HEK293T (cell line): ENCODE results near the gene INTS3.
A peak's percentile ranks its signal among the peaks of the same experiment; 100 is the strongest.

Source experiments
- CTCF ChIA-PET: fragments of 350-600 bp; formaldehyde crosslinking; extraction: SDS; loops from one replicate; lab custom pipeline; 2021; ENCODE audit warnings: antibody characterized with exemption, inconsistent platforms; lab: Yijun Ruan, JAX
- POLR2A ChIA-PET: fragments of 350-600 bp; formaldehyde crosslinking; extraction: SDS; loops from one replicate; lab custom pipeline; 2020; ENCODE audit warnings: antibody characterized with exemption, inconsistent platforms; lab: Yijun Ruan, JAX
- DNase-seq: peaks from one replicate; pipeline ENCODE4 v3.0.0; 2012; ENCODE audit warnings: mixed read lengths; ENCODE audit errors: extremely low spot score
- ARNT ChIP-seq: fragments of 450-650 bp; IDR thresholded peaks from 2 replicates; pipeline ENCODE4 v1.6.1; 2017; ENCODE audit warnings: mild to moderate bottlenecking
- BHLHE40 ChIP-seq: fragments of 450-650 bp; IDR thresholded peaks from 2 replicates; pipeline ENCODE4 v1.6.1; 2016; ENCODE audit warnings: mild to moderate bottlenecking, moderate library complexity, borderline replicate concordance
- CTBP1 ChIP-seq: fragments of 450-650 bp; IDR thresholded peaks from 2 replicates; pipeline ENCODE4 v1.6.1; 2016; ENCODE audit warnings: borderline replicate concordance
- ELF4 ChIP-seq: fragments of 450-650 bp; IDR thresholded peaks from 2 replicates; pipeline ENCODE4 v1.6.1; 2017; ENCODE audit warnings: antibody characterized with exemption
- FOXA1 ChIP-seq: fragments of 450-650 bp; IDR thresholded peaks from 2 replicates; pipeline ENCODE4 v1.6.1; 2016; ENCODE audit warnings: mild to moderate bottlenecking
- FOXK2 ChIP-seq: fragments of 450-650 bp; IDR thresholded peaks from 2 replicates; pipeline ENCODE4 v1.6.1; 2016; ENCODE audit warnings: mild to moderate bottlenecking
- FOXM1 ChIP-seq: fragments of 450-650 bp; IDR thresholded peaks from 2 replicates; pipeline ENCODE4 v1.6.1; 2017; ENCODE audit warnings: mild to moderate bottlenecking, borderline replicate concordance
- HDGF ChIP-seq: fragments of 450-650 bp; IDR thresholded peaks from 2 replicates; pipeline ENCODE4 v1.6.1; 2017; ENCODE audit warnings: antibody characterized with exemption, borderline replicate concordance
- L3MBTL2 ChIP-seq: fragments of 450-650 bp; conservative IDR thresholded peaks from 2 replicates; pipeline ENCODE4 v1.6.1; 2016; ENCODE audit warnings: mild to moderate bottlenecking
- LEF1 ChIP-seq: fragments of 450-650 bp; IDR thresholded peaks from 2 replicates; pipeline ENCODE4 v1.6.1; 2017; ENCODE audit warnings: mild to moderate bottlenecking, borderline replicate concordance
- NFRKB ChIP-seq: fragments of 450-650 bp; IDR thresholded peaks from 2 replicates; pipeline ENCODE4 v1.6.1; 2016; ENCODE audit warnings: mild to moderate bottlenecking, moderate library complexity
- SP1 ChIP-seq: fragments of 450-650 bp; IDR thresholded peaks from 2 replicates; pipeline ENCODE4 v1.6.1; 2017
- SUZ12 ChIP-seq: fragments of 450-650 bp; IDR thresholded peaks from 2 replicates; pipeline ENCODE4 v1.6.1; 2016; ENCODE audit warnings: mild to moderate bottlenecking
- TARDBP ChIP-seq: fragments of 450-650 bp; IDR thresholded peaks from 2 replicates; pipeline ENCODE4 v1.6.1; 2016
- ZNF384 ChIP-seq: fragments of 450-650 bp; IDR thresholded peaks from 2 replicates; pipeline ENCODE4 v1.6.1; 2016
- TF ChIP-seq, protein P1 (sequence below): fragments of 450-650 bp; IDR thresholded peaks from 2 replicates; pipeline ENCODE4 v1.6.1; 2016

The INTS3 gene

DNA sequence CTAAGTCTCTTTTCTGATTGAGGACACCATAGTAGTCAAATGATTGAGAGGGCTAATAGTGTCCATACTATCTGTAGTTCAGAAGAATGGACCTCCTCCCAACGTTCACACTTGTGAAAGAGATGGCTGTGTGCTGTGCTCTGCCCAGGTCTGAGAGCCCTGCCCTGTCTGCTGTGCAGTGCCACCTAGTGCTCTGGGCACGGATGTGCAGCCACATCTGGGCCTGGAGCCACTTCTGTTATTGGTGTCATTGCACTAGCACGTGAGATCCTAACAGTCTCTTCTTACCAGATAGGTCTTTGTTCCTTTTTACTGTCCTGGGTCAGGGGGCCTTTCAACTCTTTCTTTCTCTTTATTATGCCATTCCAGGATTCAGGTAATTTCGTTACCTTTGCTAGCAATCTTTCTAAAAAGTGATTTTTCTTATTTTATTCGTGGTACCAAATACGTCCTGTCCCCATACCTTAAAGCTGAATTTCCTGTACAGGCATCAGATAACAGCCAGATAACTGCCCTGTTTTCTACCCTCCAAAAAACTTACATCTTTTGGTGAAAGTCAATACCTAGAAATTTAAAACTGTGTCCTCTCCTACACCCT is 21.7 kb downstream of the INTS3 start:
- POLR2A ChIA-PET = interaction anchor here (1.3 kb wide), 1 partner anchor 22 kb away, joined by 4 read pairs; no protein-coding TSS in a partner anchor
- TF ChIP-seq HDGF (0 out of 2 replicates have a peak, but pooled peaks have one; percentile 85), FOXA1 (no peak), BHLHE40 (no peak), SP1 (no peak), FOXK2 (no peak), NFRKB (no peak)
- TF ChIP-seq, protein P1, sequence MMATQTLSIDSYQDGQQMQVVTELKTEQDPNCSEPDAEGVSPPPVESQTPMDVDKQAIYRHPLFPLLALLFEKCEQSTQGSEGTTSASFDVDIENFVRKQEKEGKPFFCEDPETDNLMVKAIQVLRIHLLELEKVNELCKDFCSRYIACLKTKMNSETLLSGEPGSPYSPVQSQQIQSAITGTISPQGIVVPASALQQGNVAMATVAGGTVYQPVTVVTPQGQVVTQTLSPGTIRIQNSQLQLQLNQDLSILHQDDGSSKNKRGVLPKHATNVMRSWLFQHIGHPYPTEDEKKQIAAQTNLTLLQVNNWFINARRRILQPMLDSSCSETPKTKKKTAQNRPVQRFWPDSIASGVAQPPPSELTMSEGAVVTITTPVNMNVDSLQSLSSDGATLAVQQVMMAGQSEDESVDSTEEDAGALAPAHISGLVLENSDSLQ = no peak

DNA sequence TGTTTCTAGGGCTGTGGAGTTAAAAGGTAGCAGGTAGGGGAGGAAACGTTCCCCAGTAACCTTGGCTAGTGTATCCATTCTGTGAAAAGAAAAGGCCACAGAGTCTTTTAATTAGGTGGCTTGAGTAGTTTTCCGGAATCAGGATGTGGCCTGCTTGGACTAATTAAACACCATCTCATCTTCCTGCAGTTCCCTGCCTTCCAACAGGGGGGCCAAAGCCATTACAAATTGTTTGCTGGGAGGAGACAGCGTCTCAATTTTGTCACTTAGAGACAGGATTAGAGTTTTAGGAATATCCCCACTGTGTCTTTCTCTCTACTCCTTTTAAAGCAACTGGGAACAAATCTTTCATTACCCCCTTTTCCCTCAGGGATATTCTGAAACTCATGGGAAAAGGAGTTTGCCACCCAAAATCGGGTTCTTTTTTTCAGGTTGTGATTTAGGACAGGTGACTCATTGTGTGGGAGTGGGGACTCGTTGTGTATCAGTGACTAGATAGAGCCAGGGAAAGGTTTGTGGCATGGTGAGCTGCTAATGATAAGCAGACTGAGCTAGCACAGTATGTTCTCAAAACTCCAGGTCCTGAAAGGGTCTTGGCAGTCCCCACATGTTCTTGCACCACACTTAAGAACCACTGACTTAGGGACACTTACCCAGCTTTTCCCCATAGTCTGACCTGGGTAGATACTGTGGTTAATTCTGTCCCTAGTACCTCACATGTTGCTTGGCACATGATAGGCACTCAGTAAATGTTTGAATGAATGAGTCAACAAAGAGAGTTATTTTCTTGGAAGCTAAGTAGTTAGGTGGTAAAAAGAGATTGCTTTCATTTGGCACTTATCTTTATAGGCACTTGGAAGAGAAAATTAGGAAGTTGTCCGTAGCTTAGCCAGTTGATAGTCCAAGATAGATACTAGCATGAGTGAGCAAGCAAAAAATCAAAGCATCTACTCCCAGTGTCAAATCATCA is 22.5 kb downstream of the INTS3 start:
- CTCF ChIA-PET = interaction anchor here (0.7 to 1.6 kb wide), 3 partner anchors 73 to 169 kb away, joined by 3 to 8 read pairs (median 3); no protein-coding TSS in a partner anchor
- no peak for TF ChIP-seq FOXA1
- DNase-seq = no peak
- POLR2A ChIA-PET = interaction anchor here (1.3 kb wide), 1 partner anchor 23 kb away, joined by 4 read pairs; no protein-coding TSS in a partner anchor

More for the DNA sequence above, 21.7 kb downstream of the INTS3 start:
- CTCF ChIA-PET = interaction anchor here (0.7 kb wide), 1 partner anchor 168 kb away, joined by 3 read pairs; no protein-coding TSS in a partner anchor
- peak; percentile 94 for DNase-seq

DNA sequence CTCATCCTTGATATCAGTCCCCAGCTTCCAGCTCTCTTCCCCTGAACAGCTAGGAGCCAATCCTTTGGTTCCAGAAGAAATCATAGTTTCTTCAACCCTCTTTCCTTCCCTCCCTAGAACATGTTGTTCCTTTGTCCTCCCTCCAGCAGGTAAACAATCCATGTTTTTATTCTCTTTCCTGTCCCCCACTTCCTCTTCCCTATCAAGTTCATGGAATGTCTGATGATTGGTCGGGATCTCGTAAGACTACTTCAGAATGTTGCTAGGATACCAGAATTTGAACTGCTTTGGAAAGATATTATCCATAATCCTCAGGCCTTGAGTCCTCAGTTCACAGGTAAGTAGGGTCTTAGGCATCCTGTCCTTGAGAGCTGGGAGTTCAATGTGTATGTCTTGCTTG is 24.2 kb downstream of the INTS3 start:
- POLR2A ChIA-PET = interaction anchor here (0.5 kb wide), 1 partner anchor 98 kb away, joined by 3 read pairs; no protein-coding TSS in a partner anchor
- CTCF ChIA-PET = interaction anchor here (0.5 to 1.4 kb wide), 3 partner anchors 20 to 573 kb away, joined by 3 to 4 read pairs (median 4); partner anchors contain the start of gene ATP8B2
- TF ChIP-seq ELF4 (no peak), L3MBTL2 (no peak), ARNT (no peak), FOXM1 (no peak), LEF1 (no peak), NFRKB (no peak), SUZ12 (no peak), HDGF (no peak), TARDBP (no peak), BHLHE40 (no peak), FOXK2 (no peak), SP1 (no peak), FOXA1 (no peak), ZNF384 (no peak)
- TF ChIP-seq, protein P1 = no peak
- no peak for DNase-seq

GRCh38 chr1:153752571-153753195 is 24.8 kb downstream of the INTS3 start:
- ChIA-PET POLR2A (interaction anchor here (0.5 to 1.2 kb wide), 2 partner anchors 97 to 238 kb away, joined by 3 read pairs; partner anchors contain the start of gene RPS27), CTCF (interaction anchor here (0.8 to 1.4 kb wide), 2 partner anchors 20 to 572 kb away, joined by 3 to 4 read pairs; partner anchors contain the start of gene ATP8B2)
- TF ChIP-seq CTBP1 (no peak), SP1 (no peak), HDGF (no peak), TARDBP (no peak), NFRKB (no peak), LEF1 (no peak), FOXM1 (no peak), ARNT (no peak), SUZ12 (no peak), FOXA1 (no peak), FOXK2 (no peak), BHLHE40 (no peak), L3MBTL2 (no peak), ZNF384 (no peak), ELF4 (no peak)
- TF ChIP-seq, protein P1 = no peak
- no peak for DNase-seq

DNA sequence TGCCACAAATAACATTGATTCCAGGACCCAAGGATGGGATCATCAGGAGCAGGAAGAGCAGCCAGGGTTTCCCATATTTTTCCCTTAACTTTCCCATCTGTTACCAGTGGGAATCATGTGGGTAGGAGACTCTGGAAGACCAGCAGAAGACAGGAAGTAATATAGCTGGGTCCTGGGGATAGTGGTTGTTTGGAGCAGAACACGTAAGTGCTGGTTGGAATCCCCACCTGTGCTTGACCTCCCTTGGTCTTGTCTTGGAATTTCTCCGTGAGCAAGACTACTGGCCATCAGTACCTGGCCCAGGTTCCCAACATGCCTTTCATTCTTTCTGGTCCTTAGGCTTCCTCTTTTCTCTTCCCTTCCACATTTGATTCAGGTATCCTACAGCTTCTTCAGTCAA is 26.4 kb downstream of the INTS3 start:
- POLR2A ChIA-PET = interaction anchor here (0.9 to 1.2 kb wide), 2 partner anchors 27 to 82 kb away, joined by 3 read pairs; partner anchors contain the start of gene INTS3
- TF ChIP-seq CTBP1 = no peak
- TF ChIP-seq SP1 = no peak
- TF ChIP-seq BHLHE40 = no peak
- TF ChIP-seq ELF4 = no peak
- no peak for TF ChIP-seq ARNT
- no peak for TF ChIP-seq L3MBTL2
- TF ChIP-seq TARDBP = no peak
- CTCF ChIA-PET = interaction anchor here (1.2 kb wide), 1 partner anchor 127 kb away, joined by 4 read pairs; the partner anchor contains the start of gene S100A13
- DNase-seq = no peak
